ENCODE measurements around the gene GPRIN2. TPM values are rescaled to one million over a fixed set of nuclear protein-coding genes. Genes with fewer than 3 reads are reported as not detected.
"Not testable (repeated sequence)": the region's sequence is repeated elsewhere in the genome, so short reads cannot be mapped to it uniquely, and the experiment has no call there.

The GPRIN2 gene
- total RNA-seq, 2 experiments from 2014 or later: not detected

- no peaks in the 10 kb centered on the region for H3K36me3 ChIP-seq (ENCODE audit: insufficient read depth, low read length)
- H3K36me3 Mint-ChIP-seq (ENCODE audit: low read depth): no peaks in the 10 kb centered on the region
- ATAC-seq (ENCODE audit: poor library complexity): no peak
- H3K4me3 ChIP-seq (ENCODE audit: low read length): no peak overlapping the region
- peaks cover 21 to 24% of the 10 kb centered on the region in 2 experiments for H3K27me3 ChIP-seq (ENCODE audit: control insufficient read depth in 1 of 2, insufficient read depth in 2 of 2, low read length in 2 of 2)
- H3K9me3 Mint-ChIP-seq: no peaks in the 10 kb centered on the region
- H3K4me3 Mint-ChIP-seq: no peak overlapping the region
- peak in 1 of 14 experiments; percentile 20 for DNase-seq
- ChIA-PET CTCF (no interaction called here), POLR2A (no interaction called here)
- TF ChIP-seq CTCF (IDR thresholded peaks at IDR 0.05): no peak
- no peaks in the 10 kb centered on the region for H3K4me1 ChIP-seq (ENCODE audit: insufficient read depth, low read length)
- no peaks in the 10 kb centered on the region for H3K9me3 ChIP-seq (ENCODE audit: control insufficient read depth in 1 of 2, insufficient read depth in 1 of 2, low read length in 2 of 2)
- no peaks in the 10 kb centered on the region for H3K4me1 Mint-ChIP-seq (ENCODE audit: low read depth)
- intact Hi-C loops (cut with DNase I, micrococcal nuclease): no loop called here
- H3K27me3 Mint-ChIP-seq: peaks cover 31% of the 10 kb centered on the region
- H3K27ac ChIP-seq (ENCODE audit: low read depth in 1 of 2, low read length in 2 of 2): no peak overlapping the region
- no peak overlapping the region for H3K27ac Mint-ChIP-seq
Measured at GRCh38 chr10:46534828-46535524, 21.5 kb downstream of the GPRIN2 start.

- H3K4me1 ChIP-seq (ENCODE audit: insufficient read depth, low read length); H3K9me3 Mint-ChIP-seq; DNase-seq; H3K4me1 Mint-ChIP-seq (ENCODE audit: low read depth); intact Hi-C loops (cut with DNase I, micrococcal nuclease); POLR2A ChIA-PET; H3K36me3 ChIP-seq (ENCODE audit: insufficient read depth, low read length); H3K36me3 Mint-ChIP-seq (ENCODE audit: low read depth); H3K4me3 ChIP-seq (ENCODE audit: low read length); H3K27ac ChIP-seq (ENCODE audit: low read depth in 1 of 2, low read length in 2 of 2); H3K27ac Mint-ChIP-seq; CTCF ChIA-PET; H3K27me3 Mint-ChIP-seq; ATAC-seq (ENCODE audit: poor library complexity); H3K9me3 ChIP-seq (ENCODE audit: control insufficient read depth in 1 of 2, insufficient read depth in 1 of 2, low read length in 2 of 2); H3K4me3 Mint-ChIP-seq: not testable (repeated sequence)
- H3K27me3 ChIP-seq (ENCODE audit: control insufficient read depth in 1 of 2, insufficient read depth in 2 of 2, low read length in 2 of 2): peaks cover 5 to 12% of the 10 kb centered on the region in 2 experiments
Measured at GRCh38 chr10:46532256-46532655, 24.2 kb downstream of the GPRIN2 start.

- ChIA-PET POLR2A (no interaction called here), CTCF (no interaction called here)
- no peaks in the 10 kb centered on the region for H3K4me1 Mint-ChIP-seq (ENCODE audit: low read depth)
- no peaks in the 10 kb centered on the region for H3K27me3 Mint-ChIP-seq
- no peaks in the 10 kb centered on the region for H3K36me3 Mint-ChIP-seq (ENCODE audit: low read depth)
- TF ChIP-seq CTCF (IDR thresholded peaks at IDR 0.05): no peak
- H3K9me3 Mint-ChIP-seq: no peaks in the 10 kb centered on the region
- Histone ChIP-seq H3K4me1 (ENCODE audit: insufficient read depth, low read length) (no peaks in the 10 kb centered on the region), H3K9me3 (ENCODE audit: control insufficient read depth in 1 of 2, insufficient read depth in 1 of 2, low read length in 2 of 2) (no peaks in the 10 kb centered on the region), H3K4me3 (ENCODE audit: low read length) (no peak overlapping the region), H3K27ac (ENCODE audit: low read depth in 1 of 2, low read length in 2 of 2) (no peak overlapping the region), H3K27me3 (ENCODE audit: control insufficient read depth in 1 of 2, insufficient read depth in 2 of 2, low read length in 2 of 2) (no peaks in the 10 kb centered on the region), H3K36me3 (ENCODE audit: insufficient read depth, low read length) (no peaks in the 10 kb centered on the region)
- ATAC-seq (ENCODE audit: poor library complexity): no peak
- peak in 2 of 14 experiments; percentile 2 to 29 for DNase-seq
- no peak overlapping the region for H3K4me3 Mint-ChIP-seq
- no peak overlapping the region for H3K27ac Mint-ChIP-seq
- intact Hi-C loops (cut with DNase I, micrococcal nuclease): loop anchor here in 1 of 2 experiments (2.0 kb wide), 1 partner anchor 20 kb away; no protein-coding TSS in a partner anchor
Measured at GRCh38 chr10:46530249-46531186, 25.9 kb downstream of the GPRIN2 start.

GRCh38 chr10:46529742-46530141 lies 26.7 kb downstream of the GPRIN2 start:
- H3K27ac Mint-ChIP-seq; H3K4me1 Mint-ChIP-seq (ENCODE audit: low read depth); H3K9me3 ChIP-seq (ENCODE audit: control insufficient read depth in 1 of 2, insufficient read depth in 1 of 2, low read length in 2 of 2); CTCF ChIA-PET; H3K27ac ChIP-seq (ENCODE audit: low read depth in 1 of 2, low read length in 2 of 2); H3K36me3 ChIP-seq (ENCODE audit: insufficient read depth, low read length); ATAC-seq (ENCODE audit: poor library complexity); H3K9me3 Mint-ChIP-seq; POLR2A ChIA-PET; H3K36me3 Mint-ChIP-seq (ENCODE audit: low read depth); H3K4me3 Mint-ChIP-seq; H3K4me1 ChIP-seq (ENCODE audit: insufficient read depth, low read length); H3K27me3 Mint-ChIP-seq; DNase-seq; H3K27me3 ChIP-seq (ENCODE audit: control insufficient read depth in 1 of 2, insufficient read depth in 2 of 2, low read length in 2 of 2); H3K4me3 ChIP-seq (ENCODE audit: low read length): not testable (repeated sequence)
- intact Hi-C loops (cut with DNase I, micrococcal nuclease): loop anchor here in 1 of 2 experiments (2.0 kb wide), 1 partner anchor 21 kb away; no protein-coding TSS in a partner anchor
